GM12878 (cell line): Measurements from ENCODE around the gene SCAI. TPM values are rescaled to one million over a fixed set of nuclear protein-coding genes. Genes with fewer than 3 reads are reported as not detected.
"Not testable (repeated sequence)": the region's sequence is repeated elsewhere in the genome, so short reads cannot be mapped to it uniquely, and the experiment has no call there.

Experiments used
- ATAC-seq: fragments of 200-7000 bp; cut with Tn5 transposase; 3 replicates; pipeline ENCODE4 v1.9.1; 2020; ENCODE audit warnings: mild to moderate bottlenecking, moderate library complexity
- BruUV-seq: library from RNA; stranded (reverse); fragments of 400-500 nt; replicated peaks from 2 replicates; lab custom pipeline; 2021; lab: Mats Ljungman, UMichigan
- CTCF ChIA-PET: fragments of 300-600 bp; sonication (Branson Sonifier 250); formaldehyde crosslinking; extraction: SDS; loops from one replicate; lab custom pipeline; 2021; ENCODE audit warnings: inconsistent platforms; lab: Yijun Ruan, JAX
- POLR2A ChIA-PET: fragments of 350-600 bp; formaldehyde crosslinking; extraction: SDS; loops from one replicate; lab custom pipeline; 2021; ENCODE audit warnings: inconsistent platforms; lab: Charles Lee
- RAD21 ChIA-PET: fragments of 300-600 bp; sonication (Branson Sonifier 250); formaldehyde crosslinking; loops from one replicate; lab custom pipeline; 2023; ENCODE audit warnings: antibody characterized with exemption; ENCODE audit not compliant: unreplicated experiment; lab: Charles Lee
- SMC1A ChIA-PET: fragments of 300-600 bp; sonication (Branson Sonifier 250); formaldehyde crosslinking; loops from one replicate; lab custom pipeline; 2023; ENCODE audit not compliant: unreplicated experiment, uncharacterized antibody; lab: Charles Lee
- DNase-seq: peaks from one replicate; pipeline ENCODE4 v3.0.0-alpha.2; 2011; ENCODE audit warnings: low read depth, low spot score
- FAIRE-seq: peaks from 3 replicates; lab custom pipeline; 2011; peaks lifted over from hg19 to GRCh38; lab: Jason Lieb, UNC
- H2AFZ ChIP-seq: 2 replicates; pipeline ENCODE4 v1.6.0; 2011; ENCODE audit warnings: low read depth, low read length, control low read depth; ENCODE audit not compliant: control insufficient read depth
- H3K27ac ChIP-seq: 2 replicates; pipeline ENCODE4 v1.5.1; 2011; ENCODE audit warnings: control low read depth; ENCODE audit not compliant: control insufficient read depth, insufficient read depth
- H3K27me3 ChIP-seq, 2 experiments: replicated peaks in 1 of 2; 2 replicates each; pipeline versions ENCODE4 v1.6.0 to v1.6.1; 2011; ENCODE audit warnings: low read length in 1 of 2; ENCODE audit not compliant: control insufficient read depth in 2 of 2, insufficient read depth in 2 of 2
- H3K36me3 ChIP-seq, 2 experiments: 2 replicates each; pipeline ENCODE4 v1.5.1; 2011; ENCODE audit warnings: low read length in 1 of 2; ENCODE audit not compliant: control insufficient read depth in 2 of 2, insufficient read depth in 2 of 2
- H3K4me1 ChIP-seq: 2 replicates; pipeline ENCODE4 v1.6.1; 2011; ENCODE audit warnings: mild to moderate bottlenecking, low read length, moderate library complexity, mixed read lengths; ENCODE audit not compliant: control insufficient read depth, insufficient read depth
- H3K4me2 ChIP-seq: 2 replicates; pipeline ENCODE4 v1.6.0; 2011; ENCODE audit warnings: control low read depth; ENCODE audit not compliant: control insufficient read depth, insufficient read depth
- H3K4me3 ChIP-seq: fragments of 200-600 bp; sonication (generic); 2 replicates; pipeline ENCODE4 v1.5.1; 2016
- H3K79me2 ChIP-seq: 2 replicates; pipeline ENCODE4 v1.6.0; 2011; ENCODE audit warnings: low read length; ENCODE audit not compliant: control insufficient read depth, insufficient read depth
- H3K9ac ChIP-seq: 2 replicates; pipeline ENCODE4 v1.8.0; 2011; ENCODE audit warnings: low read length, control low read depth, mixed read lengths; ENCODE audit not compliant: control insufficient read depth, insufficient read depth
- H3K9me3 ChIP-seq: replicated peaks from 3 replicates; pipeline ENCODE4 v1.5.1; 2011; ENCODE audit warnings: mild to moderate bottlenecking, low read length; ENCODE audit not compliant: control insufficient read depth, insufficient read depth
- H4K20me1 ChIP-seq: 2 replicates; pipeline ENCODE4 v1.6.0; 2011; ENCODE audit not compliant: control insufficient read depth, insufficient read depth
- CREB1 ChIP-seq: IDR thresholded peaks from 2 replicates; pipeline ENCODE4 v1.6.1; 2012; ENCODE audit warnings: low read depth, mild to moderate bottlenecking, inconsistent platforms
- E2F8 ChIP-seq: fragments of 450-650 bp; IDR thresholded peaks from 2 replicates; pipeline ENCODE4 v1.6.1; 2018; ENCODE audit warnings: mild to moderate bottlenecking, low read depth, moderate library complexity; ENCODE audit not compliant: partially characterized antibody
- YBX1 ChIP-seq: fragments of 450-650 bp; IDR thresholded peaks from 2 replicates; pipeline ENCODE4 v1.6.1; 2016; ENCODE audit warnings: antibody characterized with exemption
- WGBS: methylation state at CpG from one replicate; pipeline ENCODE4 v1.1.6; 2016; ENCODE audit warnings: low lambda C conversion rate; ENCODE audit not compliant: insufficient replicate concordance, insufficient coverage; ENCODE audit errors: missing lambda C conversion rate; 5-methylcytosine and 5-hydroxymethylcytosine counted together
- in situ Hi-C: fragments of 300-500 bp; cut with MboI; formaldehyde crosslinking; loops from 9 replicates; pipeline ENCODE4 v1.14.3; 2018; ENCODE audit warnings: mixed read lengths
- intact Hi-C: fragments of 100-400 bp; cut with micrococcal nuclease; formaldehyde crosslinking; loops from one replicate; pipeline ENCODE4 v1.14.2; 2022; ENCODE audit not compliant: unreplicated experiment
- polyA plus RNA-seq, 11 experiments: library from polyadenylated mRNA; depleted of rRNA in 4 of 11; unstranded in 6 of 11; stranded (reverse) in 5 of 11; fragments of >200 nt; fragmentation: Nextera tagmentation in 4 of 11; fragmentation: Illumina TruSeq in 1 of 11; extraction: Ambion mirVana in 4 of 11; extraction: Trizol in 1 of 11; gene quantifications; 1 replicate in 1 of 11; 2 replicates in 10 of 11; pipeline versions ENCODE4 v1.2.1 to v1.2.3, GENCODE V29; 2011 to 2016; ENCODE audit warnings: inconsistent platforms in 2 of 11, missing spikeins in 2 of 11, low read depth in 1 of 11
- total RNA-seq, 4 experiments: library from RNA; depleted of rRNA in 3 of 4; stranded (reverse); fragments of >200 nt in 3 of 4; fragmentation: Illumina TruSeq in 1 of 4; extraction: Trizol in 1 of 4; gene quantifications; 2 replicates each; pipeline versions ENCODE4 v1.2.1 to v1.2.3, GENCODE V29; 2013 to 2021

The SCAI gene
- total and polyA plus RNA-seq, 10 of the 15 experiments (the other 5 are each of a cell fraction or from before 2014, with no cell fraction given), result 0.52 to 8.8 (median 5.1) TPM

GRCh38 chr9:125021069-125021468 is 122.3 kb downstream of the SCAI start (continued):
- TF ChIP-seq E2F8 (no peak), CREB1 (no peak), YBX1 (no peak)

DNA sequence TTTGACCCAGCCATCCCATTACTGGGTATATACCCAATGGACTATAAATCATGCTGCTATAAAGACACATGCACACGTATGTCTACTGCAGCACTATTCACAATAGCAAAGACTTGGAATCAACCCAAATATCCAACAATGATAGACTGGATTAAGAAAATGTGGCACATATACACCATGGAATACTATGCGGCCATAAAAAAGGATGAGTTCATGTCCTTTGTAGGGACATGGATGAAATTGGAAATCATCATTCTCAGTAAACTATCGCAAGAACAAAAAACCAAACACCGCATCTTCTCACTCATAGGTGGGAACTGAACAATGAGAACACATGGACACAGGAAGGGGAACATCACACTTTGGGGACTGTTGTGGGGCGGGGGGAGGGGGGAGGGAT is 127.7 kb downstream of the SCAI start:
- CTCF ChIA-PET, H3K9ac ChIP-seq, BruUV-seq, POLR2A ChIA-PET, intact Hi-C loops, H3K4me2 ChIP-seq, SMC1A ChIA-PET, in situ Hi-C loops, H4K20me1 ChIP-seq, H2AFZ ChIP-seq, H3K9me3 ChIP-seq, H3K27me3 ChIP-seq, ATAC-seq, FAIRE-seq, H3K4me1 ChIP-seq, DNase-seq, H3K27ac ChIP-seq, RAD21 ChIA-PET, H3K4me3 ChIP-seq, H3K36me3 ChIP-seq, H3K79me2 ChIP-seq: not testable (repeated sequence)
- WGBS, result 100% methylated on average over 4 of the region's 5 CpGs

DNA sequence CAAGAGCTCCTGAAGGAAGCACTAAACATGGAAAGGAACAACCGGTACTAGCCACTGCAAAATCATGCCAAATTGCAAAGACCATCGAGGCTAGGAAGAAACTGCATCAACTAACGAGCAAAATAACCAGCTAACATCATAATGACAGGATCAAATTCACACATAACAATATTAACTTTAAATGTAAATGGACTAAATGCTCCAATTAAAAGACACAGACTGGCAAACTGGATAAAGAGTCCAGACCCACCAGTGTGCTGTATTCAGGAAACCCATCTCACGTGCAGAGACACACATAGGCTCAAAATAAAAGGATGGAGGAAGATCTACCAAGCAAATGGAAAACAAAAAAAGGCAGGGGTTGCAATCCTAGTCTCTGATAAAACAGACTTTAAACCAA is 131.3 kb downstream of the SCAI start:
- DNase-seq, H3K9me3 ChIP-seq, RAD21 ChIA-PET, POLR2A ChIA-PET, H3K4me2 ChIP-seq, H3K27me3 ChIP-seq, H3K4me1 ChIP-seq, ATAC-seq, BruUV-seq, H3K79me2 ChIP-seq, FAIRE-seq, in situ Hi-C loops, H3K4me3 ChIP-seq, H4K20me1 ChIP-seq, H3K9ac ChIP-seq, CTCF ChIA-PET, intact Hi-C loops, H3K36me3 ChIP-seq, H2AFZ ChIP-seq, H3K27ac ChIP-seq: not testable (repeated sequence)
- SMC1A ChIA-PET, result interaction anchor here (0.6 kb wide), 1 partner anchor 1376 kb away, joined by 3 read pairs; no protein-coding TSS in a partner anchor
- WGBS, result no CpG with 5 or more reads among the region's 4 CpGs
